NCI-H226 (cell line): ENCODE results near the gene PPIL3.
A peak's percentile ranks its signal among the peaks of the same experiment; 100 is the strongest.
"Not testable (repeated sequence)": the region's sequence is repeated elsewhere in the genome, so short reads cannot be mapped to it uniquely, and the experiment has no call there.

Experiments
- DNase-seq: peaks from one replicate; pipeline ENCODE4 v3.0.0-alpha.2; 2015

Gene PPIL3

DNA sequence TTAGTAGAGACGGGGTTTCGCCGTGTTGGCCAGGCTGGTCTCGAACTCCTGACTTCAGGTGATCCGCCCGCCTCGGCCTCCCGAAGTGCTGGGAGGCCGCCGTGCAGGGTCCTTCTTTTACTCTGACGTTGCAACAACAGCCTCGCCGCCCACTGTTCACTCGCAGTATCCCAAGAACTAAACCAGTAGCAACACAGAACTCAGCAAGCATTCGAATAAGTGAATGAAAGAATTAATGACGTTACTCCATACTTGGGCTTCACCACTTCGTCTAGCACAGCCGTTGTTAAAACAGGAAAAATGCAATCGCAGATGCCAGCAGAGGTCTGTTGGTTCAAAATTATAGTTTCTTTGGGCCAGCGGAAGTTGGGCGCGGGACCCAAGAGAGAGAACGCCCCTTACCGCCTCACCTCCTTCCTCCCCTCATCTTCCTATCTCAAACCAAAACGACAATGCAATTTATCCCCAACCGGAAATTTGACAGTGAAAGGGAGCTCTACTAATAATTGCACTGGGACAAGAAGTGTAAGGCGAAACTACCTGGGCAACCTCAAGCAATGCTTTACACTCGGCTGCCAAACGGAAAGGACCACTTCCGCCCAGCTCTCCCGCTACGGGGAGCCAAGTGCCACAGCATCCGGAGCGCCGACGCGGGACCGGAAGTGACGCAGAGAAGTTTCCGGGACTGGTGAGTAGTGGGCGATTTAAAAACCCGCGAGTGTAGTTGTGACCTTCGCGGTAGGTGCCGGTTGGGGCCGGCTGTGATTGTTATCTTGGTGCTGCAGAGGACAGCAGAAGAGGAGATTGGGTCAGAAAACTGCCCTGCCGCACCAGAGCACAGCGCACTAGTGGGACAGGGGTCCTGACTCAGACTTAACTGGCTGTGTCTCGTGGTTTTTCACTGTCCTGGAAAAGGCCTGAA lies at the start of gene PPIL3, which contains the start of gene NIF3L1:
TSS of gene PPIL3 (minus strand) at position 374 of the 922 bp plus-strand sequence. CDS start 1,462 bp downstream, outside the sequence.
TSS of gene NIF3L1 (plus strand) at position 668 of the 922 bp plus-strand sequence. CDS start 2,573 bp downstream, outside the sequence.
- DNase-seq: peak; percentile 89

DNA sequence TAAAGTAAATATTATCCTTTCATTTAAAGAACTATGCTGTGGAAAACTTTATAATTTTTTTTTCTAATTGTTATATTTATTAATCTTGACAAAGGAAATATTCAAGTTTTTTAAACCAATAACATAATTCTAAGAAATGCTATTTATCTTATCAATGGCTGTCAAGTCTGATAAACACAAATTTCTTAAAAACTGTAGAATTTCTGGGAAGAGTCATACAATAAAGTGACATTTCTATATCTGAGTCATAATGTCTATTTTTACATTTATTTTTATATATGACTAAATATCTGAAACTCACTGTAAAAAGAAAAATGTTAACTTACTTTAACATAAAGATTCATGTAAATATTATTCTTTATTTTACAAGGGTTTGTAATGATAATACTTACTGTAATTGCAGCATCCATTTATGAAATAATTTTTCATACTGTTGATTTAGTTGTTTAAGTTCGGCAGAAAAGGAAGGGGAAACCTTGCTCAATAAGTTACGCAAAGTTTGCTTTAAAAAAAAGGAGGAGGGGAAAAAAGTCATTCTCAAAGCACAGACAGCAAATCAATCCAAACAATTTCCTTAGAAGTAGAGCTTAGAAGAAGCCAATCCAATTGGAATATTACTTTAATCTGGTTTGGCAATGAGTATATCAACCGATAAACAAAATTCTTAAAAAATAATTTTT lies 42.2 kb upstream of the PPIL3 start:
- DNase-seq: no peak

DNA sequence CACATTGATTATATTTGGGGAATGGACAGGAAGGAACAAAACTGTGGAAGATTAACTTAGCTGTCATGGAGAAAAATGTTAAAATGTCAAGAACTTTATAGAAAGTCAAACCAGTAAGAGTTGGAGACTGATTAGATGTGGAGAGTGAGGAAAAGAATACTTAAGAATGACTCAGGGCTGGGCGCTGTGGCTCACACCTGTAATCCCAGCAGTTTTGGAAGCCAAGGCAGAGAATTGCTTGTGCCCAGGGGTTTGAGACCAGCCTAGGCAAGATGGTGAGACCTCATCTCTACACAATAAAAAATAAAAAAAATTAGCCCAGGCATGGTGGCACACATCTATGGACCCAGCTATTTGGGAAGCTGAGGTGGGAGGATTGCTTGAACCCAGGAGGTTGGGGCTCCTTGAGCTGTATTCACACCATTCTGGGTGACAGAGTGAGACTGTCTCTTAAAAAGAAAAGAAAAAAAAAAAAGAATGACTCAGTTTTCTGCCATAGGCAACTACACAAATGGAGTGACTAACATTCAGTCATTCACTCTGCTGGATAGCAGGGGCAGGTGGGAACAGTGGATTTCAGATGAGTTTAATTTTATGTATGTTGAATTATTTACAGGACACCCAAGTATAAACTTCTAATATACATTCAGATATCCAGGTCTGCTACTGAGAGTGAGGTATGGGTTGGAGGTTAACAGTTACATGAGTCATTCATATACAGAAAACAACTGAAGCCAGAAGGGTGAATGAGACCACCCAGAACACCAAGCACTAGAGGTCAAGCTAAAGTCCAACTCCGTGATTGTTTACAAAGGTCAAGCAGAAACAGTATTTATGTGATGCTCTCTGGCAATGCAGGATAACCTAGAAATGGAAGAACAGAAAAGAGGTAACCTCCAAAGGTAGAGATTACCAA lies 40.7 kb upstream of the PPIL3 start:
- DNase-seq: no peak

DNA sequence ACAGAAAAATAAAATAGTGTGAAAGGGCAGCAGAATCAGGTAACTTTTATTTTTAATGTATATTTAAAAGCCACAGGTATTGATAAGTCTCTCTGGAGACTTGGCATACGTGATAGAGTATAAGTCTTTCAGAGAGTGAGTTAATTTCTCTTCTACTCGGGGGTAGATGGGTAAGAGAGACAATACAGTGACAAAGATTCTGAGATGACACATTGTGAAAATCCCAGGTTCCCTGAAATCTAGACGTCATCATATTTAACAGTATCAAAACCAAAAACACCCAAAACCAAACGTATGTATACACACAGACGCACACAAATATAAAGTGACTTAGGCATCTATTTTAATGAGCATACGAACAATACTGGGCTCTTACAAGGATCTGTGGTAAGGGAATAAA lies 33.6 kb upstream of the PPIL3 start:
- no peak for DNase-seq

DNA sequence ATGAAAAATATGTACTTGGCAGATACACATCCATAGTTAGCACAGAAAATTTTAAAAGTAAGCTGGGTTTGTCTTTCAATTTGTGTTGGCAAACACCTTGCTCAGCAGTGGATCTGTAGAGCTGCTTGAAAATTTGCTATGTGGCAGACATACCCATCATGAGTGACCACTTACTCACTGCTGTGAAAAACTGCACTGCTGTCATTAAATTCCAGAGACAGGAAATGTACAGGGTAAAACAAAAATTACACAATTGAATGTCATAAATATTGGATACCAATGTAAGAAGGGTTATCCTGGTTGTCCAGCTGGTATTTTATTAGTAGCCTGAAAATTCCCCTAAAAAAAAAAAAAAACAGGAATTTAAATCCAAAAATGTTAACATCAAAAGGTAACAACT lies 24.8 kb upstream of the PPIL3 start:
- no peak for DNase-seq

DNA sequence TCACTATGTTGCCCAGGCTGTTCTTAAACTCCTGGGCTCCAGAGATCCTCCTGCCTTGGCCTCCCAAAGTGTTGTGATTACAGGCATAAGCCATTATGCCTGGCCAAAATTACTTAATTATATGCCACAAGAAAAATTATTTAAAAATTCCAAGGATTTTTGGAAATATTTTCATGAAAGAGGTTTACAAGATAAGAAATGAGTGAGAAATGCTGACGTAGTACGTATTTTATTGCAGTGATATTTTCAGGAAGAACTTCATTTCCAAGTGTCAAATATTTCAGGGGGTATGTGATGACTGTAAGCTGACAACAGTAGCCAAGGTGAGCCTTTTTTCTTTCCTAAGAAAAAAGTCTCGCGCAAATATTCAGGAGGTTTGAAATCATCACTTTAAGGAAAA lies 21.1 kb upstream of the PPIL3 start:
- DNase-seq: no peak

DNA sequence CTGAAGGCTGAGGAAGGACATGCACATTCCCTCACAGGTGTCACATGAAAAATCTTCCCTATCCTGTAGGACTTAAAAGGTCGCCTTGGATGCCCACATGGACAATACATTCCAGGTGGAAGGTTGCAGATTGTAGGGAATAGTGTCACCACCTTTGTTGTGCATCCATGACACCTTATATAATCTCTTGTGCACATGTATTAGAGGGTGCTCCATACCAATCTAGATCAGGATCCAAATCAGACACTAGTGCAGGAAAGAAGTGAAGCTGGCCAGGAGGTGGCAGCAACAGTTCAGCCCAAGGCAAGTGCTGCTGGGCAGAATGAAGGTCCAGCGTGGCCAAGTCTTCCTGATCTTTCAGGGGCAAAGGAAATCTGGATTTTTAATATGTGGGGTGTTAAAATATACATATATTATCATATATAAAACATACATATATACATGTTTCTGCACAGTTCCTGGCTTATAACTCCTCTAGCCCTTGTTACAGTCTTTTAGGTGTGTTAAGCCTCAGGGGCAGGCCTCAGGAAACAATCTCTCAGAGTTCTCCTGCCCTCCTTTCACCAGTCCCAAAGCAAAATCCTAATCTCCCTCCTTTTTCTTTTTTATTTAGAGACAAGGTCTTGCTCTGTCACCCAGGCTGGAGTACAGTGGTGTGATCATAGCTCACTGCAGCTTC lies 16.9 kb upstream of the PPIL3 start:
- peak; percentile 3 for DNase-seq

DNA sequence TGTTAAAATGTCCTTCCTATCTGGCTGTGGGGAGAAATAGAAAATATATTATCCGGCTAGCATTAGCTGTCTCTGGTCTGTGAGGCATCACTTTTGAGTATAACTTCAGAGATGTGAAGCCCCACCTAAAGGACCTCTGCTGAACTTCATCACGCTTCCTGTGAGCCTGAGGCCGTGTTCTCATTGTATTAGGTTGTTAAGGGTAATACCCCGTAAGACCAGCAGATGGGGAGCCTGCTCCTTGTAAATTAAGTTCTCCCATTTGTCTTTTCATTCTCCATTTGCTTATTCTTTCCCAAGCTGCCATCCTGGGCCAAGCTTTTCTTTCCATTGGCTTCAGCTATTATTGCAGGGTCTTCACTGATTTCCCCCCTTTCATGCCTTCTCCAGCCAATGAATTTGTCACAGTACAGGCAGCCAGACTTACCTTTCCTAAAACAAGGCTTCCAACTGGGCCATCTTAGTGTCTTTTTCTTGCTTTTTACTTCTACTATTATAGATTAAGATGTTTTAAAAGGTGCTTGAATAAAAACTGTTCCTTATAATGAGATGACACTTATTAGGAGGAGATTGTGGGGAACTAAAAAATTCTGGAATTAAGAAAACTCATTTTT lies 12.7 kb upstream of the PPIL3 start:
- DNase-seq: peak; percentile 41

DNA sequence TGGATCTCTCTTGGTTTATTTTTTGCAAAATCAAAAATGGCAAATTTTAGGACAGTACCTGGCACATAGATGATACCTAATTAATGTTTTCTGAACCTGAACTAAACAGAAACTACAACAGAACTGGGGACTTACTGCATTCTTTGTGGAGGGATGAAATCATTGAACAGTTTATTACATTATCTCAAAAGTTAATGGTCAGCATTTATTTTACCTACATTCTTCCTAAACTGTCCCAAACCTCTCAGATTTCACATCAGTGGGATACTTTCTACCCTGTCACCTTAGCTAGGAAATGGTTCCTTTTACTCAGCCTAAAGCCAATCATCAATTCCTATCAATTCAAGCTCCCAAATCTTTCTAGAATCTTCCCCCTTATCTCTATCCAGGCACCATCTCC lies 10.6 kb upstream of the PPIL3 start:
- DNase-seq: no peak

DNA sequence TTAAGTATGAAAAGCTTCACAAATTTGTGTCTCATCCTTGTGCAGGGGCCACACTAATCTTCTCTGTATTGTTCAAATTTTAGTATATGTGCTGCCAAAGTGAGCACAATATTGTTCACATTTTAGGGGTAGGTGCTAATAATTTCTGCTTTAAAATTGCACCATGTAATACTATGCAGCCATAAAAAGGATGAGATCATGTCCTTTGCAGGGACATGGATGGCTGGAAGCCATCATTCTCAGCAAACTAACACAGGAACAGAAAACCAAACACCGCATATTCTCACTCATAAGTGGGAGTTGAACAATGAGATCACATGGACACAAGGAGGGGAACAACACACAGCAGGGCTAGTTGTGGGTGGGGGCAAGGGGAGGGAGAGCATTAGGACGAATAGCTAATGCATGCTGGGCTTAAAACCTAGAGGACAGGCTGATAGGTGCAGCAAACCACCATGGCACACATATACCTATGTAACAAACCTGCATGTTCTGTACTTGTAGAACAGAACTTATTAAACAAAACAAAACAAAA lies 7.1 kb downstream of the PPIL3 start:
- DNase-seq: not testable (repeated sequence)

DNA sequence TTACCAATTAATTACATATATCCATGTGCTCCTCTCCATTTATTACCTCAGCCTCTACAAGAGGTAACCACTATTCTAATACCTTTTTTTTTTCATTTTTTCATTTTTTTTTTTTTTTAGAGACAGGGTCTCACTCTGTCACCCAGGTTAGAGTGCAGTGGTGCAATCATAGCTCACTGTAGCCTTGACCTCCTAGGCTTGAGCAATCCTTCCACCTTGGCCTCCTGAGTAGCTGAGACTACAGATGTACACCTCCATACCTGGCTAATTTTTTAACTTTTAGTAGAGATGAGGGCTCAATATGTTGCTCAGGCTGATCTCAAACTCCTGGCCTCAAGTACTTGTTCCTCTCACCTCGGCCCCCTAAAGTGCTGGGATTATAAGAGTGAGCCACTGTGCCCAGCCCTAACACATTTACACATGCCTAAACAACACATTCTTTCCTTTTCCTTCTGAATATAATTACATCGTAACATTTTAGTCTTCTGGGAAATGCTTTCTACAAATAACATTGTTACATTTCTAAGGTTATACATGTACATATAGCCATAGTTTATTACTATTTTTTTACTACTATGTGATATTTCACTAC lies 10.5 kb downstream of the PPIL3 start:
- no peak for DNase-seq

DNA sequence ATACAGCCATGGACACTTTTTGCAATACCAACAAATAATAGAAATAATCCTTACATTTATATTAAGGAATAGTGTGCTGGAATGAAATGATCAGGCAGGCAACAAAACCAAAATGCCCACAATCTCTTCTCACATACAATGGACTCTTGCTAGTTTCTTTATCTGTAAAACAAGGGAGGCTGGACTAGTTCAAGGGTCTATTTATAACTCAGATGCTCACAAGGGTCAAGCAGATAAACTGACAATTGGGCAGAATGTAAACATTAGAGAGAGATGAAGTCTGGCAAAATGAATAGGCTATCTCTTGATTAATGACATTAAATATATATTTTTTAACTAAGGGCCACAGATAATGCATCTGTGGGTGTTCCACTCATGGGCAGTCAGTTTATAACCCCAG lies 11.4 kb downstream of the PPIL3 start:
- no peak for DNase-seq

DNA sequence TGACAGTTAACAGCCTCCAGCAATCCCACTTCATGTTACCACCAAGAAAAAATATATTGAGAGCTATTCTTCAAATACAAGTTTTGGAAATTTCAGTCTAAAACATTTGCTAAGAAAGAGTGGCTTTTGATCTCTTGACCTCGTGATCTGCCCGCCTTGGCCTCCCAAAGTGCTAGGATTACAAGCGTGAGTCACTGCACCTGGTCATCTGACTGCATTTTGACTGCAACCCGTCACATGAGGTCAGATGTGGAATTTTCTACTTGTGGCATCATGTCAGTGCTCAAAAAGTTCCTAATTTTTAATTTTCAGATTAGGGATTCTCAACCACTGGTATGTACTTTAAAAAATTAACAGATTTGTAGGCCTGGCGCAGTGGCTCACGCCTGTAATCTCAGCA lies 15.3 kb downstream of the PPIL3 start:
- DNase-seq: no peak

DNA sequence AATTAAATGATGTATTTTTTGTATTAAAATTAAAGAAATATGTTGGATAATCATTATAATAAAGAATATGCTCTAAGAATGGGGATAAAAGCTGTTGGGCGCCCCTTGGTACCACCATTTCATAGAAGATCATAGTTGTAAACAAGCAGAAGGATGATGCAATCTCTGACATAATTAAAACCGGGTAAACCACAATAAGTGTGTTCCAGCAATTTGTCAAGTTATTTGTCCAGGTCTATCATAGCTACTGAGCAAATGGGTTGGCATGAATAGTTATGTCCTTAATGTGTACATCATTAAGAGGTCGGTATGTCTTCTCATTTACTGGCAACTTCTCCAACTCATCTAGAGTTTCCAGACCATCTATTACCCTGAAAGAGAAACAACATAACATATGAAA lies 17.7 kb downstream of the PPIL3 start:
- no peak for DNase-seq

DNA sequence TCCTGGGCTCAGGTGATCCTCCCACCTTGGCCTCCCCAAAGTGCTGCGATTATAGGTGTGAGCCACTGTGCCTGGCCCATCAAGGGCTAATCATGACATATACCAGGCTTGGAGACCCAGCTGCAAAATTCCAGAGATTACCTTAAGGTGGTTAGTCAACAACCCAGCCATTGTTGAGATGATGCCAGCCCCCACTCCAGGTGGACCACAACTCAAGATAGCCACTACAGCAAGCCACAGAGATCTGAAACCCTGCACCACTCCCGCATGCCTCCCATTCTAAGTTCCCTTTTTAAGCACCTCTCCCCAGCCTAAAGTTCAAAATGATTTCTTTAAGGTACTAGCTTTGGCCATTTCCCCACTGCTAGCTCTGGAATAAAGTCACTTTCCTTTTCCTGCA lies 19.9 kb downstream of the PPIL3 start:
- no peak for DNase-seq

DNA sequence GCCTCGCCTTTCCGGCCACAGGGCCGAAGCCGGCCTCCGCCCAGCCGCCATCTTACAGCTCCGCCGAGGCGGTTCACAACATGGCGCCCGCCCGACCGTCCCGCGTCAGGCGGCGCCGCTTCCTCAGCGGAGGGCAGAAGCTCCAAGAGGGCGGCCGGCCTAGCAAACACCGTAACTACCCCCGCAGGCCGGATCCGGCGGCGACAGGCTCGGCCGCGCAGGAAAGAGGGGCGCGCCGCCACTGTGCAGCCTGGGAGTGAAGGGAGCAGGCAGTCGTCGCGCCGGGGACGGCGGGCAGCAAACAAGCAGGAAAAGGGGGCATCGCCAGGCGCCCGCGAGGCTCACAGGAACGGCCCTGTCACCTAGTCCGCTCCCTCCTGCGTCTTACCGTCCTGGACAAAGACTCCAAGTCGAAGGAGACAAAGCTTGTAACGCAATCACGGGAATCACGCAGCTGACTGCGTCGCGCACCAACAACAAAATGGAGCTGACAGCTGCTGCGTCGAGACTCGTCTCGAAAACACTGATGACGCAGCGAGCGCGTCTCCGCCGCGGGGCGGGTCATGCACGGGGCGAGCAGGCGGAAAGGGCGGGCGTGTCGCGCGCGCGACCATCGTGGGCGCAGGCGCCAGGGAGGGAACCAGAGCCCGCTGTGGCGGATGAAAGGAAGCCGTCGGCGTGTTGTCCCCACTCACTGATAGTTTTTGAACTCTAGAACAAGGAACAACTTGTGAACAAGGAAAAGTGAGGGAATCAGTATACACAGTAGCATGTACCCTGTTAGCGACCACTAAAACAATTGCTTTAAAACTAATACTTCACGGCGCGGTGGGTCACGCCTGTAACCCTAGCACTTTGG lies 24.5 kb downstream of the PPIL3 start, which contains the start of gene CLK1:
TSS of gene CLK1 (minus strand) at position 483 of the 859 bp plus-strand sequence. CDS start 2,796 bp downstream, outside the sequence.
- peak; percentile 78 for DNase-seq

DNA sequence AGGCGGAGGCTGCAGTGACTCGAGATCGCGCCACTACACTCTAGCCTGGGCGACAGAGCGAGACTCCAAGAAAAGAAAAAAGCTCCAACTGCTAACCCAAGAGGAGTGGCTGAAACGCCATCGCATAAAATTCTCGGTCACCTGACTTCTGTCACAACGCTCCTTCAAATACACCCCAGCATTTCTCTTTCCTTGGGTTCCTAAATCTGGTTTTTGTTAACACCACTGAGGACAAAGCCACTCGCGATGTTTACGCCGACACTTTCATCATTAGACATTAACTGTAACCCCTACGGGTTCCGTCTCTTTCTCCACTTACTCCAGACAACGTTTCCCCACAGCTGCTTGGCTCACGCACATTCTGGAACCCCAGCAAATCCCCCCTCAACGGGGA lies 25.1 kb downstream of the PPIL3 start:
- no peak for DNase-seq

DNA sequence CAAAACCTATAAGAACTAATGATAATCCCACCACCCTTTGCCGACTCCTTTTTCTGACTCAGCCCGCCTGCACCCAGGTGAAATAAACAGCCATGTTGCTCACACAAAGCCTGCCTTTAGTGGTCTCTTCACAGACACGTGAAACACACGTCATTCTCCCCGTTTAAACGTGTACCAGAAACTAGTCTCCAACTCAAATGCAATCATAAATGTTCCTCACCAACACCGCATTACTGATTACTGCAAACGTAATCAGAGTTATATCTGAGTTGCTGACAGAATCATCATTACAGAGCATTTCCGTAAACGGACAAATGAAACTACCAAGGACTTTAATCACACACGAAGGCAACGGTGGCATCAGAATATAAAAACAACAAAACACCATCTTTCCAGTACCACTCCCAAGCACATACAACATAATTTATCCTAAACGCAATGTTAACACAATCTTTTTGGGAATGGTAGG lies 26.3 kb downstream of the PPIL3 start:
- peak; percentile 40 for DNase-seq

DNA sequence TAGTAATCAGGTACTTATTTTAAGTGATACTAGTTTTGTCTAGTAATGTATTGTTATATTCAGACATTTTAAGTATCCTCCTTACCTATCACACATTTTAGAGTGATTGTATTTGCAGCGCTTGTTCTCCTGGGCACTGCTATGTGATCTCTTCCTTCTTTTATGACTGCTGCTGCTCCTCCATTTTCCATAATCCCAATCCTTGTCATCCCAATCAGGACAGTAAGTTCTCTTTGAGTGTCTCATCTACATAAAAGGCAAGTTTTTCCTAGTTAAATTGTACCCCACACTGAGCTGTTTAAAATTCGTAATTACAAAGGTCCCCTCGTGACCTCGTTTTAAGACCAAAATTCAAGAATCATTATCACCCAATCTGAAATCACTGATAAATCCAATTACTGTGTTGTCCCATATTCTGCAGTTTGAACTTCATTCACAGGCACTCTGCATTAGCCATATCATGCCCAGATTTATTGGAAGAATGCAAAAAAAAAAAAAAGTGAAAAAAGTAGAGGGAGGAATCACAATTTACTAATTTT lies 27.2 kb downstream of the PPIL3 start:
- no peak for DNase-seq
